Upper lobe of right lung (tissue), 1 donor: ENCODE measurements around the gene CBLIF. TPM values are rescaled to one million over a fixed set of nuclear protein-coding genes. Genes with fewer than 3 reads are reported as not detected.
"Not testable (repeated sequence)": the region's sequence is repeated elsewhere in the genome, so short reads cannot be mapped to it uniquely, and the experiment has no call there.

Experiments used
- ATAC-seq: fragments of 200-7000 bp; cut with Tn5 transposase; one replicate; pipeline ENCODE4 v1.9.1; 2020; ENCODE audit warnings: mild to moderate bottlenecking, moderate library complexity
- DNase-seq: peaks from one replicate; pipeline ENCODE4 v3.0.0-alpha.2; 2020
- H3K27ac ChIP-seq: fragments of 200-600 bp; one replicate; pipeline ENCODE4 v1.8.0; 2022
- H3K27me3 ChIP-seq: fragments of 200-600 bp; one replicate; pipeline ENCODE4 v1.8.0; 2022; ENCODE audit warnings: mild to moderate bottlenecking
- H3K36me3 ChIP-seq: fragments of 200-600 bp; one replicate; pipeline ENCODE4 v1.8.0; 2022
- H3K4me1 ChIP-seq: fragments of 200-600 bp; one replicate; pipeline ENCODE4 v1.8.0; 2022
- H3K4me3 ChIP-seq: fragments of 200-600 bp; one replicate; pipeline ENCODE4 v1.8.0; 2022; ENCODE audit warnings: mild to moderate bottlenecking
- H3K9me3 ChIP-seq: fragments of 200-600 bp; one replicate; pipeline ENCODE4 v1.8.0; 2022
- CTCF ChIP-seq: fragments of 200-600 bp; IDR thresholded peaks from one replicate; pipeline ENCODE4 v1.8.0; 2022; ENCODE audit warnings: antibody characterized with exemption
- intact Hi-C: fragments of 100-400 bp; cut with DNase I; formaldehyde crosslinking; loops from one replicate; pipeline ENCODE4 v1.11.0; 2022
- total RNA-seq: library from RNA; stranded (reverse); fragmentation: NEBNext Ultra II Directional; extraction: Animal tissue kit (Norgen Biotek cat#: 25700); gene quantifications from one replicate; pipeline ENCODE4 v1.2.1, GENCODE V29; 2021
- donor health status: DM: no; HTN: yes; CAD: no; lungs with severe emphysema.

The CBLIF gene
- total RNA-seq, 1 donor from 2014 or later: not detected

- H3K4me1 ChIP-seq: peaks cover 20% of the 10 kb centered on the region
- no peaks in the 10 kb centered on the region for H3K27me3 ChIP-seq
- intact Hi-C loops: no loop called here
- no peak for TF ChIP-seq CTCF
- peak overlapping the region; percentile 36 for H3K27ac ChIP-seq
- H3K36me3 ChIP-seq: peaks cover 100% of the 10 kb centered on the region
- no peak overlapping the region for H3K4me3 ChIP-seq
- ATAC-seq (peak; percentile 66), DNase-seq (no peak)
- no peaks in the 10 kb centered on the region for H3K9me3 ChIP-seq
These were observed 52.8 kb downstream of the CBLIF start for GRCh38 chr11:59792507-59792906.

GRCh38 chr11:59791639-59792038 lies 53.7 kb downstream of the CBLIF start:
- Histone ChIP-seq H3K4me3 (no peak overlapping the region), H3K9me3 (no peaks in the 10 kb centered on the region), H3K27ac (no peak overlapping the region), H3K4me1 (peaks cover 28% of the 10 kb centered on the region), H3K27me3 (no peaks in the 10 kb centered on the region), H3K36me3 (peaks cover 92% of the 10 kb centered on the region)
- intact Hi-C loops: no loop called here
- DNase-seq (no peak), ATAC-seq (no peak)
- TF ChIP-seq CTCF: no peak

GRCh38 chr11:59787816-59788215 lies 57.5 kb downstream of the CBLIF start:
- no peaks in the 10 kb centered on the region for H3K9me3 ChIP-seq
- H3K4me3 ChIP-seq: no peak overlapping the region
- ATAC-seq (no peak), DNase-seq (no peak)
- intact Hi-C loops: no loop called here
- peaks cover 54% of the 10 kb centered on the region for H3K36me3 ChIP-seq
- TF ChIP-seq CTCF: no peak
- peak overlapping the region; percentile 71 for H3K27ac ChIP-seq
- peaks cover 25% of the 10 kb centered on the region for H3K4me1 ChIP-seq
- H3K27me3 ChIP-seq: no peaks in the 10 kb centered on the region

DNA sequence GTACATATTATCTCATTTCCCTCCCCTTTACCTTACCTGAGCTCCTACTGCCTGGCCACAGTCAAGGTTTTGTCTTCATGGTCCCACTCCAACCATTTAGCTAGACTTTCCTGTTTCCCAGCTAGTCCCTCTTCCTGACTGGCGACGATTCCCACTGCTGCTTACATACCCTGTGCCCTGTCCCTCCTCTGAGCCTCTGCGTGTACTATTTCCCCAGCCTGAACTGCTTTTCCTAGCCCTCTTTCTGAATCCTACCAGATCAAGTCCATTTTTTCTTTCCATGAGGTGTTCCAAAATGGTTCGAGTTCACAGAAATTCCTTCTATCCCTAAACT lies 58.1 kb downstream of the CBLIF start:
- H3K4me3 ChIP-seq: no peak overlapping the region
- H3K27me3 ChIP-seq: no peaks in the 10 kb centered on the region
- DNase-seq: no peak
- ATAC-seq: no peak
- no peak for TF ChIP-seq CTCF
- H3K4me1 ChIP-seq: peaks cover 24% of the 10 kb centered on the region
- H3K9me3 ChIP-seq: no peaks in the 10 kb centered on the region
- peaks cover 48% of the 10 kb centered on the region for H3K36me3 ChIP-seq
- intact Hi-C loops: no loop called here
- peak overlapping the region; percentile 71 for H3K27ac ChIP-seq

- Histone ChIP-seq H3K27me3 (no peaks in the 10 kb centered on the region), H3K27ac (peak overlapping the region; percentile 58), H3K36me3 (peaks cover 34% of the 10 kb centered on the region), H3K4me3 (no peak overlapping the region), H3K9me3 (no peaks in the 10 kb centered on the region), H3K4me1 (peaks cover 24% of the 10 kb centered on the region)
- DNase-seq: no peak
- intact Hi-C loops: no loop called here
- no peak for TF ChIP-seq CTCF
- peak; percentile 74 for ATAC-seq
These were observed 59.5 kb downstream of the CBLIF start for GRCh38 chr11:59785818-59786217.

GRCh38 chr11:59784441-59784840 lies 60.9 kb downstream of the CBLIF start:
- not testable (repeated sequence) for H3K4me3 ChIP-seq

More at GRCh38 chr11:59784441-59784840, 60.9 kb downstream of the CBLIF start:
- DNase-seq, ATAC-seq, intact Hi-C loops, H3K27me3 ChIP-seq, H3K27ac ChIP-seq, H3K9me3 ChIP-seq: not testable (repeated sequence)
- H3K36me3 ChIP-seq: peaks cover 20% of the 10 kb centered on the region
- H3K4me1 ChIP-seq: peaks cover 20% of the 10 kb centered on the region
